GM18861 (cell line): ENCODE results near the gene PGA5.

Source experiments
- ATAC-seq: cut with Tn5 transposase; IDR thresholded peaks from one replicate; pipeline ENCODE4 v1.9.1; 2021; ENCODE audit not compliant: unreplicated experiment

PGA5 gene

DNA sequence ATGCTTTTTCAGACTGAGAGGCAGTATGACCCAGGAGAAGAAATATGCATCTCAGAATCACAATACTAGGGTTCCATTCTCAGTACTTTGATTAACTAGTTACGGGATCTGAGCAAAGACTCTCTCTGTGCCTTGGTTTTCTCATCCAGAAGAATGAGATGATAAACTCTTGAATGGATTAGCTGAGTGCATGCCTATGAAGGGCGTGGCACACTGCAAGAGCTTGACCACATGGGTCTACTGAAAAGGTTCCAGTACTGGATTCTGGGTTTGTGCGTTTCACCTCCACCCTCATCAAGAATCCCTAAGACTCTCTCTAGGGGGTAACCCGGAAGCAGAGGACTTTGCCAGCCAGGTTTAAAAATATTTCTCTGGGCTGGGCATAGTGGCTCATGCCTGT lies 25.6 kb downstream of the PGA5 start:
- no peak for ATAC-seq

DNA sequence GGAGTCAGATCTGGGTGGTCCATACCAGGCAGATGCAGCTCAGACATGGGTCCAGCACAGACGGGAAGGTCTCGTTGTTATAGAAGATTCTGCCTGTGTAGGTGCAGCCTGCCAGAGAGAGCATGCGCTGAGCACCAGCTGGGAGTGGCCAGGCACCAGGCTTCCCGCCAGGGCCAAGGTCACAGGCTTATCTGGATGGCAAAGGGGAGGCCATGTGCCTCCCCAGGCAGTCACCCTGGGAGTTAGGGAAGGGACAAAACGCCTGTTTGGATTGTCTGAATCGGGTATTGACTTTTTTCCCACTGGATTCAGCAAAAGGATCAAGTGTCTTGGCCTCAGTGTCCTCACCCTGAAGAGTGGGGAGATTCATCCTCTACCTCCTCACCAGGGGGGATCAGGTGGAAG lies 26.5 kb downstream of the PGA5 start:
- ATAC-seq, result no peak

DNA sequence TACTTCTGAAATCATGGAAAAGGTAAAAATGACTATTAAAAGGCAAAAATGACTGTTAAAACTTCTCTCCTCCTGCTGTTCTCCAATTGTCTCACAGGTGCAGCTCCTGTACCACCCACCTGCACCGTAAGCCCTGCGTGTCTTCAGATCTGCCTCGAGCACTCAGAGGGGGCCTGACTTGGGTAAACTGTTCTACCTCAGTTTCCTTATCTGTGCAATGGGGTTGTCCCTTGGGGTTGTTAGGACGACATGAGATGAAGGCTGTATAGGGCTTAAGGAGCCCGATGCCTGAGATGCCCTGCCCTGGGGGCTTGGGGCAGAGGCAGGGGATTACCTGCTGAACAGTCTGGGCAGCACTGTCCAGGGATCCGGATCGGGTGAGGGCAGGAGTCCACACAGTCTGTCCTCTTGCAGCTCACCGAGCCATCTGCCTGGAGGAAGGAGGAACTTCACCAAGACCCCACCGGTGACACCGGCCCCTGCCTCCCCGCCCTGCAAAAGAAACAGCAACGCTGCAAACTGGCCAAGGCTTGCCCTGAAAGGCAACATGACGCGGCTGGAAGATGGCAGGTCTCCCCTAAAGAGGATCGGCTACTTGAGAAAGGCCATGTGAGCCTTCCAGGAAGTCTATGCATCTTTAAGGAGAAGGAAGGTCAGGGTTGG lies 27.7 kb downstream of the PGA5 start:
- ATAC-seq, result no peak

DNA sequence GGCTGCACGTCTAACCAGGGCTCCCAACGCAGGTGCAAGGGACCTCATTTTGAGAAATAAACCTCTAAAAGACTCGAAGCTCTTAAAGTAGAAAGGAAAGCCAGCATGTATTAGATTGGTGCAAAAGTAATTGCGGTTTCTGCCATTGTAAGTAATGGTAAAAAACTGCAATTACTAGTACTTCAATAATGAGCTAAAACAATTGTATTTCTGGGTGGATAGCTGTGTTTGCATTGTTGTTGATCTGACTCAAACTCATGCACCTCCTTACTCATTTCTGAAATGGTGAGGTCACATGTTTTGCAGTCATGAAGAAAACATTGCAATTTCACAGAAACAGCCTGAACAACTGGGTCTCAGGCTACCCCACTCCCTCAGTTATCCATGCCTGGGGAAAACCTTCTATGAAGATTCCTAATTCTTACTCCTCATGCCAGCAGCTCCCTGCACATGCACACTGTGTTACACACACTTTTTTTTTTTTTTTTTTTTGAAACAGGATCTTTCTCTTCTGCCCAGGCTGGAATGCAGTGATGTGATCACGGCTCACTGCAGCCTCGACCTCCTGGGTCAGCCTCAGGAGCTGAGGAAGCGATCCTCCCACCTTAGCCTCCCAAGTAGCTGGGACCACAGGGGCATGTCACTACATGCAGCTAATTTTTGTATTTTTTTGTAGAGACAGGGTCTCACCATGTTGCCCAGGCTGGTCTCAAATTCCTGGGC lies 29.5 kb downstream of the PGA5 start:
- no peak for ATAC-seq

DNA sequence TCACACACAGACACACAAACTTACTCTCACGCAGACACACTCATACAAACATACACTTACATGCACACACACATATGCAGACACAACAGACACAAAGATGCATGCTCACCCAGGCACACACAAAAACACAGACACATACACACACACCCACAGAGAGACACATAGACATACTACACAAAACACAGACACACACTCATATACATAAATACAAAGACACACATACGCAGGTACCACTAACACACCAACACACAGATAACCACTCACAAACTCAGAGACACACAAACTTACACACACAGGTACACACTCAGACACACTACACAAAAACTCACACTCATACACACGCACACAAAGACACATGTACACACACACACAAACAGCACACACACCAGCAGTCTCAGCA lies 31.8 kb downstream of the PGA5 start:
- ATAC-seq, result no peak

DNA sequence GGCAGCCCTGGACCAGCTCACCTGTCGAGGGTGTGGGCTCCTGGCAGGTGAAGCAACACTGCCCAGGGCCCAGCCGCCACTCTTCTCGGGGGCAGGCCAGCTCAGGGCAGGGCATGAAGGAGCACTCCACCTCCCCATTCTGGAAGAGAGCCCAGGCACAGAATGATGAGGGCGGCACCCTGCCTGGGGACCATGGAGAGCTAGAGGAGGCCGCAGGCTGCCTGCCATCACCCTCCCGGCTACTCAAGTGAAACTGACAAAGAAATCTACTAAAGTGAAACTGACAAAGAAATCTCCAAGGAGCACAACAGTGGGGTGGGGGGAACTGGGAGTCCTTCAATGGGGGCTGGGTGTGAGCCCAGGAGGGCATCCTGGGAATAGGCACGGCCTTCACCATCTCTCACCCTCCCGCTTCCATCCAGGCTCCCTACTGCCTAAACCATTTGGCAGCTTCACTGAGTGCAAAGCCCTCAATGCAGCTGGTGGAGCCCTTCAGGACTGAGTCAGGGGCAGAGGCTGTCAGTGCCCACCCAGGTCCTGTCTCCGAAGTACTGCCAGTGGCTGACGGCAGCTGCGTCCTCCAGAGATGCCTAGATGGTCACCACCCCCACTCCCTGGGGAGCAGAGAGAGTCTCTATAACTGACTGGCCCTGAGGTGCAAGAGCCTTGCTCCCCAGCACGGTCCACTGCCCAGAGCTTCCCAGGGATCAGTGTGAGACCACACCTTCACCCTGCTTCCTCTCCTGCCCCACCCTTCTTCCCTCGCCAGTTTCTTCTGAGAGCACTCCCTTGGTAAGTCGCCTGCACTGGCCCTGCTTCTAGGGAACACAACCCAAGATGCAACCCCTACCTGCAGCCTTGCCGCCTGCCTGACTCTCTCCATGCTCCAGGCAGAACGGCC lies 32.5 kb downstream of the PGA5 start:
- ATAC-seq, result no peak

DNA sequence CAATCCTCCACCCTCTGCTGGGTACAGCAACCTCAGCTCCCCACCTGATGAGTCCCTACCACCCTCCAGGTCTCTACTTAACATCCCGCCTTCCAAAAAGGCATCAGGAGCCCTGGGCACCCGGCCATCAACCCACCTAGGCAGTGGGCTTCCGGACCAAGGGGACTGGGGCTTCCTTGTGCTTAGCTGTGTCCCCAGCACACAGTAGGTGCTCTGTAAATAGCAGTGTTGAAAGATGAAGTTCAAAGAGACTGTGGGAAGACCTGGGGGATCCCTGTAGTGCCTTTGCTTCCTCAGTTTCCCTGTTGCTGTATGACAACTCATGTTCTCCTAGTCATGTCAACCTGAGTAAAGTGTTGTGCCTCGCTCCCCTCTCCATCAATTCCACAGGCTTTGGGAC lies 33.1 kb downstream of the PGA5 start:
- no peak for ATAC-seq

DNA sequence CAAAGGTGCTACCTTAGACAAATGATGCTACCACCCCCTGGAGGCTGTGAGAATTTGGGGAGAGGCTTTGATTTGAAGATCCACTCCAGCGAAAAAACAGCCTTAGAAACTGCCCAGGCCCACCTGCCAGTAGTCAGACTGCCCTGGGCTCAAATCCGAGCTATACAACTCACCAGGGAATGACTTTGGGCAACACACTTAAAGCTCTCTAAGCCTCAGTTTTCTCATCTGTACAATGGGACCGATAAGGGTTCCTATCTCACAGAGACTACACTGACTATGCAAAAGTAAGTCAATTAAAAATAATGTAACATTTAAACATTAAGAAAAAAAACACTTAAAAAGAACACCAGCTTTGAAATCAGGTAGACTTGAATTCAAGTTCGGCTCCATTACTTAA lies 34.2 kb downstream of the PGA5 start:
- no peak for ATAC-seq

DNA sequence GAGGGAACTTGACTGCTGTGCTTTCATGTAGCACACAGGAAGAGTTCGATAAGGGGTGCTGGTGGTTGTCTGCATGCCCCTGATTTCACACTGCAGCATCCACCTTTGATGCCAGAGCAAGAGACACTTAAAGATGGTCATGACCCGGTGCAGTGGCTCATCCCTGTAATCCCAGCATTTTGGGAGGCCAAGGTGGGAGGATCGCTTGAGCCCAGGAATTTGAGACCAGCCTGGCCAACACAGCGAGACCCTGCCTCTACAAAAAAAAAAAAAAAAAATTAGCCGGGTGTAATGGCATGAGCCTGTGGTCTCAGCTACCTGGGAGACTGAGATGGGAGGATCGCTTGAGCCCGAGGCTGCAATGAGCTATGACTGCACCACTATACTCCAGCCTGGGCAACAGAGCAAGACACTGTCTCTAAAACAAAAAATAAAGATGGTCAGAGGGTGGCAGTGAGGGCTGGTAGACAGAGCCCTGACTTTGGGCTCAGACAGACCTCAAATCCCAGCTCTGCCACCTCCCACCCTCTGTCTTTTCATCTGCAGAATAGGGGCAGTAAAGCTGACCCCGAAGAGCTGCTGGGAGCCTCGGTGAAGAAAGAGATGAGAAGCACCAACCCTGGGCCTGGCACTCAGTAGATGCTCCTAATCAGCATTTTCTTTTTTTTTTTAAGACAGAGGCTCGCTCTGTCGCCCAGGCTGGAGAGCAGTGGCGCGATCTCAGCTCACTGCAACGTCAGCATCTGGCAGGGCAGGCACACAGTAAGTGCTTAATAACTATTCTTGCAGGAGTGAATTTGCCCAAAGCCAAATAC lies 36.4 kb downstream of the PGA5 start:
- no peak for ATAC-seq

DNA sequence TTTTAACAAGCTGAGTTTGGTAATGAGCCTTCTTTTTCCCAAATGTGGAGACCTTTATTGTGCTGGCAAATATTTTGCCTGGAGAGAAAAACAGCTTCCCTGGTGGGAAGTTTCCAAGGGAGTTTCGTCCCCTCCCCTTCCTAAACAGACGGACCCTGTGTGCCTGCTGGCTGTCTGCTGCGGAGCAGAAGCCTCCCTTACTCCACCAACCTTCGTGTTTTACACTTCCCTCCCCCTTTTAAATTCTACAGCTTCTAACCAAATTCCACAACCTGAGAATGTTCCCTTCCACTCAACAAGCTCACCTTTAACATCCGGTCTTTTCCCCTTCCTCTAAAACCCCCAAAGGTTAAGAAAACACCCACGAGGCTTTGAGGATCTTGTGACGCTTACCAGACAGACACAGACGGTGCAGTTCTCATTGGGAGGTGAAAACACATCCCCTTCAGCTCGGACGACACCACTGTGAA lies 37.1 kb downstream of the PGA5 start:
- ATAC-seq, result no peak

DNA sequence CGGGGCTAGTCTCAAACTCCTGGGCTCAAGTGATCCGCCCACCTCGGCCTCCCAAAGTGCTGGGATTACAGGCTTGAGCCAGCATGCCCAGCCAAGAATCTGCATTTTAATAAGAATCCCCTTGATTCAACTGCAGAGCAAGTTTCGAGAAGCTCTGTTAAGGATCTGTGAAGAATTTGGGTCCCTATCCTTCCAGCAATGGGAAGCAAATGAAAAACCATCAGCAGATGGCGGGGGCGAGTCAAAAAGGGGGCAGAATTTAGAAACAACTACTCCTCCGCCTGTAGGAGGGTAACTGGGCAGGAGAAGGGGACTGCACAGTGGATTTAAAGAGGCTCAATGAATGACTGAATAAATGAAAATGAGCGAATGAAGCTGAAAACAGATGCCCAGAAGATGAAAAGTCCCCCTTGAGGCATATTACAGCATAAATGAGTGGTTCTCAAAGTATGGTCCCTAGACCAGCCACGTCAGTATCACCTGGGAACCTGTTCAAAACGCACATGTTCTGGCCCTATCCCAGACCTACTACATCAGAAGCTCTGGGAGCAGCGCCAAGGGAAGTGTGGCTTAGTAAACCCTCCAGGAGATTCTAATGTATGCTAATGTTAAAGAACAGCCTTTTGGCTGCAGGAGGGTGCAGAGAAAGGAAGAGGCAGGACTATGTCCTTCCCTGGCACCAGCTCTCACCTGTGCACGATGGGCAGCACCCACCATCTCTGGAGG lies 39.1 kb downstream of the PGA5 start:
- no peak for ATAC-seq

DNA sequence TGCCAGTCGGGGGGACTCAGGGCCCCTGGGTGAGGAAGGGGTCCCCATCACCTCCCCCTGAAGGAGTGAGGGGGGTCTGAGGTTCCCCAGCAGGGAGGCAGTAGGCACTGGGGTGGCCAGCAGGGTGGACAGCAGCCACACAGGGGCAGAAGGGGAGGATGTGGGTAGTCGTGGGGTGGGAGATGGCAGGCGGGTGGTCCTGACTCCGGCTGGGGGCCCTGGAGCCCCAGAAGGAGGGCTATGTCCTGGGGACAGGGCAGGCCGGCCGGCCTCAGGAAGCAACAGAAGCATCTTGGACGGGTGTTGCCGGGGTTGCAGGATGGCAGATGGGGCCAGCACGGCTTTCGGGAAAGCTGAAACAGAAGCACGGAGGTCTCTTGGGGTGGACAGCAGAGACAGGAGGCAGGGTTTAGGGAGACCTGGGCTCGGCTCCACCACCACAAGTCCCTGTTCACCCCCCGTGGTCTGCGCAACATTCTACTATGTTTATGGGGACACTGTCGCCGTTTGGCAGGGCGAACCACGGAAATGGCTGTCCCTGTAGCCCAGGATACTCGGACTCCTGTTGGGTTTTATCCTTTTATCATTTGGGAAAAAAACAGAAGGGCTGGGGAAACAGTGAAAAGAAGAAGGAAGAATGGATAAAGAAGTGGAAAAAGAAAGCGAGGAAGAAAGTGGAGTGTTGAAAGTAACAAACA lies 40.1 kb downstream of the PGA5 start:
- no peak for ATAC-seq

DNA sequence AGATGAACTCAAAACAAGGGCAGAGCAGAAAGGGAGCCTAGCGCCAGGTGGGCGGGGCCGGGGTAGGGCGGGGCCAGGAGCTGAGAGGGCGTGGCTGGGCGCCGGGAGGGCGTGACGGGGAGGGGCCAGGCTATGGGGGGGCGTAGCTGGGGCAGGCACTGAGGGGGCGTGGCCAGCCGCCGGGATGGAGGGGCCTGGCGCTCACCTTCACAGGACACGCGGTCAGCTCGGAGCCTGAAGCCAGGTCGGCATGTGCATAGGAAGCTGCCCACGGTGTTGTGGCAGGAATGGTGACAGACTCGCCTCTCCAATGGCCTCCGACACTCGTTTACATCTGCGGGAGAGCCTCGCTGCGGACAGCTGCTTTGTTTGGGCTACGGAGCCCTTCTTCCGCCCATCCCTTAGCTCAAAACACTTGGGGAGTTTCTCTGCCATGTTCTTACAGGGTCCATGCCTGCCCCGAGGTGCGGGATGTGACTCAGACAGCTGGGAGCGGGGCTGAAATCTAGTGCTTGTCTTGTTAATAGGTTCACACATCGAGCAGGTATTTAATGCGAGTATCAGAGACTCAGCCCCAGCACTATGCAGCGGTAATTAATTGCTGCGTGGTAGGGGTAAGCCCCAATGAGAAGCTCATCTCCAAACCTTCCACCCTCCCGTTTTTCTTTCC lies 40.7 kb downstream of the PGA5 start:
- ATAC-seq, result no peak

DNA sequence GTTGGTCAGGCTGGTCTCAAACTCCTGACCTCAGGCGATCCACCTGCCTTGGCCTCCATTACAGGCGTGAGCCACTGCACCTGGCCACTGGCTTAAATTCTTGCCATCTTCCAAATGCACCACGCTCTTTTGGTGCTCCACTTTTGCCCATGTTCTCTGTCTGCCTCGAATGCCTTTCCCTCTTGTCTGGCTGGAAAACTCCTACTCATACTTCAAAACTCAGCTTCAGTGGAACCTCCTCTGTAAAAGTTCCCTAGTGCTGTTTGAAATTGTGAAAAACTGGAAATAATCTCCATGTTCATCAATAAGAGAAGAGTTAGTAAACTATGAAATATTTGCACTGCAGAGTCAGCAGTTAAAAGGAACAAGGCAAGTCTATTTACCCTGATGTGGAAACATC lies 42.6 kb downstream of the PGA5 start:
- no peak for ATAC-seq

DNA sequence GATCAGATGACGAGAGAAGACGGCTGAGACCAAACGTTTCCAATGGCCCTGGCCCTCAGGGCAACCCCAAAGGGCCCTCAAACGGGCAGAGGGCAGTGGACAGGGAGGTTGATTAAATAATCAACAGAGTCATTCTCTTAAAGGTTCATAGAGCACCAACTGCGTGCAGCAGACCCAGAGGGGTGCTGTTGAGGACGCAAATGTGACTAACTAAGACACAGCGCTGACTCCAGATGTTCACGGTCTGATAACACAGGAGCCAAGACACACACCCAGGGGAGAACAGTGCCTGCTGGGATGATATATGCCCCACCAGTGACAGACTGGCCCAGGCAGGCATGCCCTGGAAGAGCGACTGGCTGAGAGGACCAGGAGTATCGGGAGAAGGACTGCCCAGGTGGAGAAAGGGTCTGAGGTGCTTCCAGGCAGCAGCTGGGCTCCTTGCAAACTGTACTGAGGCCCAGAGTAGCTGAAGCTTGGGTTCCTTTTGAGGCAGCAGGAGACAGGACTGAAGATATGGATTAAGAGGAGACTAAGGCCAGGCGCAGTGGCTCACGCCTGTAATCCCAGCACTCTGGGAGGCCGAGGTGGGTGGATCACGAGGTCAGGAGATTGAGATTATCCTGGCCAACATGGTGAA lies 46.5 kb downstream of the PGA5 start:
- ATAC-seq, result no peak

DNA sequence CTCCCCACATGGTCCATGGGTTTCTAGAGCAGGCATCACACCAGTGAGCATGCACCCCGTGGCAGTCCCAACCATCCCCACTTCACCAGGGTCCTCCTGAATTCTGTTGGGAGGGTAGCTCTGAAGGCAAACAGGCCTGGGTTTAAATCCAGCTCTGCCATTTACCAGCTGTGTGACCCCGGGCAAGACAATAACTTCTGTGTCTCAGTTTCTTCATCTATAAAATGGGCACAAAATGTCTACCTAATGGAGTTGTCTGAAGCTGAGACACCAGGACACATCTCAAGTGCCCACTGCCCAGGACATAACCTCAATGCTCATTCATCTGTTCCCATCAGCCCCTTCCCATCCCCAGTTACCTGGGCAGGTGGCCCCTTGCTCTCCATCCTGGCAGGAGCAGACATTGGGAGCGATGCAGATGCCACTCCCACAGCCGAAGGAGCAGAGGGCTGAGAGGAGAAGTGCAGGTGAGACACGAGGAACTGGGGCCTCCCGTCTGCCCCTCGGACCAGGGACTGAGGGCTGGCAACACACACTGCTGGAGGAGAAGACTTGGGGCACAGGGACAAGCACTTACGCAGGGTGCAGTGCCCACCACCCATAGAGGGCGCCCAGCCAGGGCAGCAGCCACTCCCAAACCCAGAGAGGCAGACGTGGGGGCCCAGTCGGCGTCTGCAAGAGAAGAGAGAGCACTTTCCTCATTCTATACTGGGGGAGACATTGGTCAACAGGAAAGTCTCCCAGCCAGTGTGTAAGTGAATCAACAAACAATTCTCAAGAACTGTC lies 50.1 kb downstream of the PGA5 start:
- no peak for ATAC-seq

DNA sequence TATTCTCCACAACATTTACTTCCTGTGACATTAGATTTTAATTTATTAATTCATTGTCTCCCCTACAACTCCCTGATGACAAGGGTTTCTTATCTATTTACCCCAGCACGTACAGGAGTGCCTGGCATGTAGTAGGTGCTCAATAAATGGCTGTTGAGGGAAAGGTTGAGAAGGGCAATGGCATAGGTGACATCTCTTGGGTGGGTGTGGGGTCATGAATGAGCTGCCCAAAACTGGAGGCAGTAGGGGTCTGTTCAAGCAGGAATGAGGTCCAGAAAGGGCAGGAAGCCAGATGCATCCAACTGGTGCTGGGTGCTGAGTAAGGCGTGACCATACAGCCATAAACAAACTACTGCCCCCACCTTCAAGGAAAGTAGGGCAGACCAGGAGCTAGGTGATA lies 51.4 kb downstream of the PGA5 start:
- ATAC-seq, result no peak
